OCI-LY1 (cell line): ENCODE results near the gene ANKHD1.

Experiments
- H2AFZ ChIP-seq: fragments of 200-600 bp; sonication (generic), shearing (Covaris generic); 2 replicates; pipeline ENCODE4 v1.6.0; 2014; ENCODE audit warnings: antibody characterized with exemption, mild to moderate bottlenecking, low read length
- H3F3A ChIP-seq: fragments of 200-600 bp; sonication (generic), shearing (Covaris generic); 2 replicates; pipeline ENCODE4 v1.6.0; 2014; ENCODE audit warnings: mild to moderate bottlenecking, antibody characterized with exemption, low read length, moderate library complexity; ENCODE audit not compliant: insufficient read depth
- H3K27ac ChIP-seq: fragments of 200-600 bp; sonication (generic); 2 replicates; pipeline ENCODE4 v1.5.1; 2014; ENCODE audit warnings: low read length, mixed run types, mild to moderate bottlenecking, low read depth; ENCODE audit not compliant: poor library complexity, severe bottlenecking
- H3K27me3 ChIP-seq: fragments of 200-600 bp; sonication (generic); 2 replicates; pipeline ENCODE4 v1.6.0; 2014; ENCODE audit warnings: antibody characterized with exemption, mild to moderate bottlenecking, low read length, moderate library complexity; ENCODE audit not compliant: insufficient read depth
- H3K36me3 ChIP-seq: fragments of 200-600 bp; sonication (generic); 2 replicates; pipeline ENCODE4 v1.6.1; 2014; ENCODE audit warnings: mild to moderate bottlenecking, antibody characterized with exemption, low read length, moderate library complexity, mixed read lengths; ENCODE audit not compliant: insufficient read depth
- H3K4me1 ChIP-seq: fragments of 200-600 bp; sonication (generic); 2 replicates; pipeline ENCODE4 v1.5.1; 2014; ENCODE audit warnings: mild to moderate bottlenecking, low read length, moderate library complexity; ENCODE audit not compliant: insufficient read depth, severe bottlenecking
- H3K4me2 ChIP-seq: fragments of 200-600 bp; sonication (generic), shearing (Covaris generic); 2 replicates; pipeline ENCODE4 v1.6.1; 2014; ENCODE audit warnings: low read length
- H3K4me3 ChIP-seq: fragments of 200-600 bp; sonication (generic); 2 replicates; pipeline ENCODE4 v1.5.1; 2014; ENCODE audit warnings: low read length, low read depth, mild to moderate bottlenecking, mixed read lengths; ENCODE audit not compliant: poor library complexity, severe bottlenecking
- H3K79me2 ChIP-seq: fragments of 200-600 bp; shearing (Covaris generic); 2 replicates; pipeline ENCODE4 v1.6.1; 2016; ENCODE audit warnings: mixed run types, low read length, mixed read lengths; ENCODE audit not compliant: insufficient read depth
- H3K9ac ChIP-seq: fragments of 200-600 bp; sonication (generic), shearing (Covaris generic); 2 replicates; pipeline ENCODE4 v1.6.1; 2014; ENCODE audit warnings: mild to moderate bottlenecking, low read length, mixed read lengths
- H3K9me2 ChIP-seq: fragments of 200-600 bp; sonication (generic), shearing (Covaris generic); 2 replicates; pipeline ENCODE4 v1.6.1; 2014; ENCODE audit warnings: low read depth, mild to moderate bottlenecking, low read length, mixed read lengths
- H3K9me3 ChIP-seq: fragments of 200-600 bp; shearing (Covaris generic); 2 replicates; pipeline ENCODE4 v1.6.1; 2014; ENCODE audit warnings: low read length, mixed read lengths
- H4K20me1 ChIP-seq: fragments of 200-600 bp; sonication (generic), shearing (Covaris generic); 2 replicates; pipeline ENCODE4 v1.6.0; 2016; ENCODE audit warnings: mild to moderate bottlenecking, low read length; ENCODE audit not compliant: insufficient read depth
- EZH2 ChIP-seq: fragments of 200-600 bp; sonication (generic), shearing (Covaris generic); IDR thresholded peaks from 2 replicates; pipeline ENCODE4 v1.8.0; 2017; ENCODE audit warnings: borderline replicate concordance, mixed run types, mild to moderate bottlenecking, antibody characterized with exemption, low read length, moderate library complexity, mixed read lengths
- TF ChIP-seq, protein P1 (sequence below): fragments of 200-600 bp; sonication (generic), shearing (Covaris generic); IDR thresholded peaks from 2 replicates; pipeline ENCODE4 v1.5.1; 2017; ENCODE audit warnings: mild to moderate bottlenecking, antibody characterized with exemption, low read length, moderate library complexity, mixed read lengths

The ANKHD1 gene

GRCh38 chr5:140488914-140489313, 87.3 kb downstream of the ANKHD1 start:
- Histone ChIP-seq H3K36me3 (peaks cover 84% of the 10 kb centered on the region), H4K20me1 (no peaks in the 10 kb centered on the region), H3K4me1 (no peaks in the 10 kb centered on the region), H3F3A (no peaks in the 10 kb centered on the region), H3K4me2 (no peak overlapping the region), H3K27ac (no peak overlapping the region), H3K79me2 (no peaks in the 10 kb centered on the region), H3K9me2 (no peaks in the 10 kb centered on the region), H3K9me3 (no peaks in the 10 kb centered on the region), H3K4me3 (no peak overlapping the region), H2AFZ (no peak overlapping the region), H3K9ac (no peak overlapping the region), H3K27me3 (no peaks in the 10 kb centered on the region)
- TF ChIP-seq, protein P1, sequence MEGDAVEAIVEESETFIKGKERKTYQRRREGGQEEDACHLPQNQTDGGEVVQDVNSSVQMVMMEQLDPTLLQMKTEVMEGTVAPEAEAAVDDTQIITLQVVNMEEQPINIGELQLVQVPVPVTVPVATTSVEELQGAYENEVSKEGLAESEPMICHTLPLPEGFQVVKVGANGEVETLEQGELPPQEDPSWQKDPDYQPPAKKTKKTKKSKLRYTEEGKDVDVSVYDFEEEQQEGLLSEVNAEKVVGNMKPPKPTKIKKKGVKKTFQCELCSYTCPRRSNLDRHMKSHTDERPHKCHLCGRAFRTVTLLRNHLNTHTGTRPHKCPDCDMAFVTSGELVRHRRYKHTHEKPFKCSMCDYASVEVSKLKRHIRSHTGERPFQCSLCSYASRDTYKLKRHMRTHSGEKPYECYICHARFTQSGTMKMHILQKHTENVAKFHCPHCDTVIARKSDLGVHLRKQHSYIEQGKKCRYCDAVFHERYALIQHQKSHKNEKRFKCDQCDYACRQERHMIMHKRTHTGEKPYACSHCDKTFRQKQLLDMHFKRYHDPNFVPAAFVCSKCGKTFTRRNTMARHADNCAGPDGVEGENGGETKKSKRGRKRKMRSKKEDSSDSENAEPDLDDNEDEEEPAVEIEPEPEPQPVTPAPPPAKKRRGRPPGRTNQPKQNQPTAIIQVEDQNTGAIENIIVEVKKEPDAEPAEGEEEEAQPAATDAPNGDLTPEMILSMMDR: no peak
- TF ChIP-seq EZH2: no peak

GRCh38 chr5:140497897-140498296, 96.3 kb downstream of the ANKHD1 start:
- Histone ChIP-seq H3K4me1 (no peaks in the 10 kb centered on the region), H3K27ac (no peak overlapping the region)

DNA sequence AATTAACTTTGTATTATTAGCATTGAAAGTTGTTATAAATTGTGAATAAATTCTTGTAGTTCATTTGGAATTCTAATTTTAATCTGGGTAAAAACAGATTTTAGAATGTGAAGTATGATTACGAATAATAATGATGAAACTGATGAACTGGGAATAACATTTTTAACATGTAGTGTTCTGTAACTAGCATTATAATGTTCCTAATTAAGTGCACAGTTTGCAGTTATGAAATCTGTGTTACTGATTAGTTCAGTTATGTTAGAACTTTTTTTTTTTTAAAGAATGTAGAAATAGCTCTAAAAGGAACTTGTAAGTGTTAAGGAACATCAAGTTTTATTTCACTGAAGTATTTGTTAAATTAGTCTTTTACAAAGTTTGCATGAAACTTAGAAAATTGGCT, 97.0 kb downstream of the ANKHD1 start:
- TF ChIP-seq, protein P1: no peak
- no peak for TF ChIP-seq EZH2
- no peaks in the 10 kb centered on the region for H3K79me2 ChIP-seq
- no peak overlapping the region for H3K27ac ChIP-seq
- no peak overlapping the region for H3K9ac ChIP-seq
- H3F3A ChIP-seq: 0 out of 2 replicates have a peak, but pooled peaks cover 5% of the 10 kb centered on the region
- no peak overlapping the region for H3K4me2 ChIP-seq
- no peak overlapping the region for H3K4me3 ChIP-seq
- H3K27me3 ChIP-seq: no peaks in the 10 kb centered on the region
- H2AFZ ChIP-seq: no peak overlapping the region
- H3K9me2 ChIP-seq: no peaks in the 10 kb centered on the region
- no peaks in the 10 kb centered on the region for H3K4me1 ChIP-seq
- H3K36me3 ChIP-seq: peaks cover 53% of the 10 kb centered on the region
- no peaks in the 10 kb centered on the region for H3K9me3 ChIP-seq
- H4K20me1 ChIP-seq: no peaks in the 10 kb centered on the region

More at GRCh38 chr5:140497897-140498296, 96.3 kb downstream of the ANKHD1 start:
- Histone ChIP-seq H3K4me3 (no peak overlapping the region), H3K4me2 (no peak overlapping the region), H3K27me3 (no peaks in the 10 kb centered on the region), H3K9ac (no peak overlapping the region), H3K79me2 (no peaks in the 10 kb centered on the region), H3K9me2 (no peaks in the 10 kb centered on the region), H4K20me1 (no peaks in the 10 kb centered on the region), H2AFZ (no peak overlapping the region), H3K36me3 (peaks cover 57% of the 10 kb centered on the region), H3F3A (0 out of 2 replicates have a peak, but pooled peaks cover 5% of the 10 kb centered on the region), H3K9me3 (no peaks in the 10 kb centered on the region)
- TF ChIP-seq EZH2: no peak
- TF ChIP-seq, protein P1: no peak
